Umbilical cord (tissue), 2 donors: ENCODE data around the gene MOK. TPM values are rescaled to one million over a fixed set of nuclear protein-coding genes. Genes with fewer than 3 reads are reported as not detected.

Experiments used
- DNase-seq: peaks from one replicate; pipeline ENCODE4 v3.0.0-alpha.2; 2015; ENCODE audit warnings: low spot score
- total RNA-seq: library from RNA; depleted of rRNA; stranded (reverse); fragments of >200 nt; gene quantifications from one replicate; pipeline ENCODE4 v1.2.3, GENCODE V29; 2014; ENCODE audit warnings: low replicate concordance; ENCODE audit not compliant: insufficient read depth

Gene MOK
- total RNA-seq, 1 donor from 2014 or later = 13.0 TPM

DNA sequence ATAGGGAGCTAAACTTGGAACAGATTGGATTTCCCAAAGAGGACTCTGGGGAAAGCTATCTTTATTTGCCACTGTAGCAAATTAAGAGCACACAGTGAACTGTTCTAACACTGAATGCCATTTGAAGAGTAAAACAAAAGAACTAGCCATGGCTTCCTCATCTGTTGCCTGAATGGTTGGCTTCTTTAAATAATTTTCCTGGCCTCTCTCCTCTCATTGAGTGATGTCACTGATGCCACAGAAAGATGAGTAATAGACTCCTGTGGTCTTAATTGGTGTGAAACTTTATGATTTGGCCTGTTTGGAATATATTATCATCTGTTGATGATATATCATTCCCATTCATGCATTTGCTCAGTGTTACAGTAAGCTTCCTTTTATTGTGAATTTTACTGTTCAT is 122.8 kb downstream of the MOK start:
- DNase-seq = no peak

- no peak for DNase-seq
Observed at GRCh38 chr14:102181187-102181586, 123.8 kb downstream of the MOK start.

DNA sequence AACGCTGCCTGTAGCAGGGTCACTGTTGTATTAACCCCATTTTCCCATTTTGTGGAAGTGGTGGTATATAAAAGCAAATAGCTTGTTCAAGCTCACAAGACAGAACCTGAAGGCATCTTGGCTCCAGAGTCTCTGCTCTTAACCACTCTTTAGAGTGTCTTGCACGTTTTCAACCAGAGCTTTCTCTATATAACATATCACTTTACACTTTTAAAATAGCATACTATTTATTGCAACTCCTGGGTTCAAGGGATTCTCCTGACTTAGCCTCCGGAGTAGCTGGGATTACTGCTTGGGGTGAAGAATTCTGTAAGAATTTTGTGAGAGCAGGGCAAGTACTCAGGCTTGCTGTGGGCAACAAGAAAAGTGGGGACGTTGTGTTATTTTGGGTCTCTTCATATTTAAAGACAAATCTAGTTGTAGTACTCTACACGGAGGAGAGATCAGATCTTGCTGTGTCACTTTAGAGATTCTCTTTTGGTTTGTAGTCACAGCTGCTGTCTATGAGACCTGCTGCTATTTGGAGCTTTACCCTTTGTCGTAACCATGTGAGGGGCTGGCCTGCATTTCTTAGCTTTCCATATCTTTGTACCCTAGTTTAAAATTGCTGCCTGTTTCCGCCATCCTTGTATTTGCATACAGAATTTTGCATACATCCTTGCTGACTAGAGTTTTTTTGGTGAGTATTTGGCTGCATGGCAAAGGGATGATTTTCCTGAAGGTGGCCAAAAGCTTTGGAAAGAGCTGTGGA is 124.5 kb downstream of the MOK start:
- no peak for DNase-seq

Other genes starting within 250 kb of the MOK start
- 161 TPM for gene HSP90AA1, start 218.1 kb downstream of the MOK start, total RNA-seq
- gene WDR20, start 165.3 kb downstream of the MOK start, total RNA-seq = 33.9 TPM
- 13.0 TPM for gene ZNF839, start 14.6 kb upstream of the MOK start, total RNA-seq
- 19.0 TPM for gene CINP, start 57.7 kb upstream of the MOK start, total RNA-seq
- 7.2 TPM for gene TECPR2, start 57.8 kb upstream of the MOK start, total RNA-seq
- 11.1 TPM for gene ANKRD9, start 204.6 kb upstream of the MOK start, total RNA-seq